Measurements from ENCODE around the gene ZDHHC13. TPM values are rescaled to one million over a fixed set of nuclear protein-coding genes. Genes with fewer than 3 reads are reported as not detected.

ZDHHC13 gene
- 13.9 and 14.2 TPM in 2 replicates for total RNA-seq

GRCh38 chr11:19116971-19117759 is at the start of gene ZDHHC13:
Gene ZDHHC13 (plus strand): TSS chr11:19117168. CDS start chr11:19117250, 82 bp downstream.

GRCh38 chr11:19201737-19202605 is 85.0 kb downstream of the ZDHHC13 start, which contains the start of gene CSRP3:
Gene CSRP3 (minus strand): TSS chr11:19201983. CDS start chr11:19192448, 9,535 bp downstream.

Other genes starting within 250 kb of the ZDHHC13 start
- not detected in 2 replicates for gene MRGPRX1, start 177.8 kb upstream of the ZDHHC13 start, total RNA-seq
- not detected in 2 replicates for gene MRGPRX2, start 56.5 kb upstream of the ZDHHC13 start, total RNA-seq
- gene CSRP3, start 84.8 kb downstream of the ZDHHC13 start, total RNA-seq = 0.19 TPM in 1 of 2 replicates, not detected in the other
- gene E2F8, start 123.8 kb downstream of the ZDHHC13 start, total RNA-seq = 0.56 and 0.79 TPM in 2 replicates